M059J (cell line): Measurements from ENCODE around the gene NHSL1. TPM values are rescaled to one million over a fixed set of nuclear protein-coding genes. Genes with fewer than 3 reads are reported as not detected.
A peak's percentile ranks its signal among the peaks of the same experiment; 100 is the strongest.
"Not testable (repeated sequence)": the region's sequence is repeated elsewhere in the genome, so short reads cannot be mapped to it uniquely, and the experiment has no call there.

Experiments
- DNase-seq: peaks from one replicate; pipeline ENCODE4 v3.0.0-alpha.2; 2012; ENCODE audit warnings: low read depth
- total RNA-seq: library from RNA; depleted of rRNA; stranded (reverse); fragments of >200 nt; shearing (Covaris generic); gene quantifications from 2 replicates; pipeline ENCODE4 v1.2.3, GENCODE V29; 2014

NHSL1 gene
- total RNA-seq, 1 experiment from 2014 or later: 10.1 TPM

DNA sequence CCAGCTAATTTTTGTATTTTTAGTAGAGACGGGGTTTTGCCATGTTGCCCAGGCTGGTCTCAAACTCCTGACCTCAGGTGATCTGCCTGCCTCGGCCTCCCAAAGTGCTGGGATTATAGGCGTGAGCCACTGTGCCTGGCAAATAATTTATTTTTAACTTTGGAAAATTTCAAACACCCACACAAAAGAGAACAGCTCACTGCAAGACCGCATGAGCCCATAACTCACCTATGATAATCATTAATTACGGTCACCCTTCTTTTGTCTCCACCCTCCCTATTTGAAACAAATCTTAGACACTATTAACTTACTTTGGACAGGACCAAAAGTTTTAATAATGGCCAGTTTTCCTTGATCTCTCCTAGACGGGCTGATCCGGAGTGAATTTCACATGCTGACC lies 74.0 kb downstream of the NHSL1 start:
- DNase-seq: not testable (repeated sequence)

DNA sequence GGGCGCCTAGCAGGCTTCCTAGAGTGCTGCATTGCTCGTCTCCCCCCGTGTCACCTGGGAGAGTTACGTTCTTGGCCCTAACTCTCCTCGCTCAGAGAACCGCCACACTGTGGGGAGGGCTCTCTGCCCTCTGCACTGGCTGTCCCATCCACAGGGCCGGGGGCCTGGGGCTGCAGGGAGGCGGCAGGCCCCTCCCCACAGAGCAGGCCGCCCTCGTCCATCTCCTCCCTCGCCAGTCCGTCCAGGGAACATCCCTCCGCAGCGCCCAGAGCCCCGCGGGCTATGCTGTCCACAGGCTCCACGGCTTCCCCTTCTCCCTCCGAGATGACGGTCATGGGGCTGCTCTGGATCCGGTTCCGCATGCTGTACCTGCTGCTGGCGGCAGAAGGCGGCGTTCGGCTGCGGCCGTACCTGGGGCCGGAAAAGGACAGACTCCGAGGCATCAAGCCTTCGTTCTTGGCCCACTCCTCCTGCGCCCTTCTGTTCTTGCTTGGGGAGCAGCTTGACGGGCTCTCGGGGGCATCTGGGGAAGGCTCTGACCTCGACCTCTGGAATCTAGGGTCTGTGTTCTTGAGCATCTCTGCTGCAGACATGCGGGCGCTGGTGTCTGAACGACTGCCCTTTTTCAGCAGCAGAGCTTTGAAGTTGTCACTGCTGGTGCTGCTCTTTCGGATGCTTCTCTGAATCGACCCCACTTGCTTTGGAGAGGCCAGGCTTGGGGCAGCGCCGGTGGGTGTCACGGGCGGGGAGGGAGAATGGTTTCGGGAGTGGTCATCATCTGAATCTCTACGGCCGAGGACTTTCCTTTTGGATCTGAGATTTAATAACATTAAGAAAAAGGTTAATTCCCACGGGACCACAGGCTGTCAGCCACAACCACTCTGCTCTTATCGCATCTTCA lies 75.0 kb downstream of the NHSL1 start:
- no peak for DNase-seq

DNA sequence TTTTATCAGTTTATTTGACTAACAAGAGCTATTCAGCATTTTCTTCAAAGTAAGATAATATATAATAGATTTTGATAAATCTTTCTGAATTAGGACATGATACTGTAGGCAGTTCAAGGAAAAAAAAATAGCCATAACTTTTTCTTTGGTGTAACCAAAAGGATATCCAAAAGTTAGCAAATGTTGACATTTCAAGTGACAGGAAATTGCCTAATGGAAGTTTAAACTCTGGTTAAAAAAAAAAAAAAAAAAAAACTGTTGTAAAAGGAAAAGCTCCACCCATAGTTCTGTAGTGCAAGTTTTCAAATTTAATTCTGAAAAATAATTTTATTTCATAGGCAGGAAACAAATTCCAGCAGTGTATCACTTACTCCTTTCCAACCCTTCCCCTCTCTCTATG lies 76.4 kb downstream of the NHSL1 start:
- no peak for DNase-seq

DNA sequence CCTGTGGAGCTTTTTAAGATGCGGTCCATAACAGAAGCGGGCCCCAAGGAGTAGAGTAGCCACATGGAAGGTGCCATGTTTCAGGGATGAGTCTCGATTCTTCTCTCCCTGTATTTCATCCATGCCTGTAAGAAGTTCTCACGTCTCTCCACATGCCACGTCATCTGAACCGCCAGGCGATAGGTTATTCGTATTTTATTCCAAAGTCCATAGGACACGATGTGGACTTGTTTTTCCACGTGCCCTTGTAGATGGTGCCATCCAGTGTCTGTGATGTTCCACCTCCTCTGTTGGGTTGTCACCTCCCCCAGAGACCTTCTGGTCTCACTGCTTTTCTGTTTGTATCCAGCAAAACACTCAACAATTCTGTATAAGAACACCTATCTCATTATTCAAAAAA lies 77.7 kb downstream of the NHSL1 start:
- no peak for DNase-seq

DNA sequence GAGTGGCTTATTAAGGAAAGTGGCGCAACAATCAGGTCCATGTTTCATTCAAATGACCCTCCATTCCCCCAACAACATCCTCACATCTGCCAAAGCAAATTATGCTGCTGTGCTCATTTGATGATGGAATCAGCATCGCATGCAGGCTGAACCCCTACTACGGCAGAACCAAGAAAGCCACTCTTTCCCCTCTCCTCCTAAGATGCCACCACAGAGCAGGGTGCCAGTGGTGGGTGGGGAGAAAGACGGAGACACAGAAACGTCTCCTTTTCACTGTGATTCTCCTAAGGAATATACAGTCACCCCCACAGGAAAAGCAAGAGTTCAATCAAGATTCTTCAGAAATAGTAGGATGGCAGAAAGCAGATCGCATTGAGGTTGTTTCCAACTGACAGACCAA lies 78.2 kb downstream of the NHSL1 start:
- DNase-seq: no peak

DNA sequence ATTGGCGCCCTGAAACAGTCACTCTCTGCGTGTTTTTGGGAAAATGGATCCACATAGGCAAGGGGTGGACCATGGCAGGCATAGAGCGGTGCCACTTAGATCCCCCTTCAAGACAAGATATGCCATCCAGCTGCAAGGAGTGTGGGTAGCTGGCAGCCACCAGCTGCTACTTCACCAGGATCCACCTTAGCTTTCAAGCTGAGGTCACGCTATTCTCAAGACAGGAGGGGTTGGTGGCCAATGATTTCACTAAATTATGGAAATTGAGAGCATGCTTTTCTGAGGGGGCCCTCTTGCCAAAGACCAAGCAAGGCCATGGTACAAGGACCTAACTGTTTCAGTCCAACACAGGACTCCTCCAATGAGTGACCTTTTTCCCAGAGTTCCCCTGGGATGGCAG lies 78.9 kb downstream of the NHSL1 start:
- DNase-seq: no peak

DNA sequence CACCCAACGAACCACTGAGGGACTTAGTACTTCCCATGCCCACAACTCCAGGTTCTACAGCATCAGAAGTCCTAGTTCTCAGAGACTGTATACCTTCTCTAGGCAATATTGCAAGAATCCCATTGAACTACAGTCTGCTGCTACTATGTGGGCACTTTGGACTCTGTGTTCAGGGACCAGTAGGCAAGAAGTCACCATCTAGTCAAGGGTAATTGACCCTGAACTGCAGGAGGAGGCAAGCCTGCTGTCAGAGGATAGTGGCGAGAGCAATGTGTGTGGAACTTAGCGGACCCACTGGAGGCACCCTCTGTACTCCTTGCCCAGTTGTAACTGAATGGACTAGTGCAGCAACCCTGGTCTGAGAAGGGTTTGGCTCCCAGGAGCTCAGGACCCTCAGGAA lies 79.5 kb downstream of the NHSL1 start:
- DNase-seq: no peak

DNA sequence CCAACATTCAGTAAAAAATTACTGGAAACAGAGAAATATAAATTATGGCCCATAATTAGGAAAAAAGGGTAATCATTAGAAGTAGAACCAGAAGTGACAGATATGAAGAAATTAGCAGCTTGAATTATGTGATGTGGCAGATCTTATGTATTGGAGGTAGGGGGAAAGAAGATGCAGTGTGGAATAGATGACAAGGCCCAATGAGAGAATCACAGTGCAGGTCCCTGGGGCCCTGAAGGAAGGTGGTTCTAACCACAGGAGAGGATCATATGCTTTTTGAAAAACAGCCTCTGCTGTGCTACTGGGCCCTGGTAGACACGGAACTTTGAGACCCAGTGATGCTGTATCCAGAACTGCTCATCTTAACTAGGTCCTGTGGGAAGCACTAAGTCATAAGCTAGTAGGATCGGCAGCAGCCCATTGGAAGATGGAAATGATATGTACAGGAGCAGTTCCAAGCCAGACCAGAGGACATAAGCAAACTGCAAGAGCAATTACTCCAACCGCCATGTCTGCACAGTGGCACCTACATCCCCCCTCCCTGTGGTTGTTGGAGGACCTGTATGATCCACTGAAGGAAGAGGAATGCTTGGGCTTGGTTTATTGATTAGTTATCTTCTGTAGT lies 81.1 kb downstream of the NHSL1 start:
- DNase-seq: no peak

DNA sequence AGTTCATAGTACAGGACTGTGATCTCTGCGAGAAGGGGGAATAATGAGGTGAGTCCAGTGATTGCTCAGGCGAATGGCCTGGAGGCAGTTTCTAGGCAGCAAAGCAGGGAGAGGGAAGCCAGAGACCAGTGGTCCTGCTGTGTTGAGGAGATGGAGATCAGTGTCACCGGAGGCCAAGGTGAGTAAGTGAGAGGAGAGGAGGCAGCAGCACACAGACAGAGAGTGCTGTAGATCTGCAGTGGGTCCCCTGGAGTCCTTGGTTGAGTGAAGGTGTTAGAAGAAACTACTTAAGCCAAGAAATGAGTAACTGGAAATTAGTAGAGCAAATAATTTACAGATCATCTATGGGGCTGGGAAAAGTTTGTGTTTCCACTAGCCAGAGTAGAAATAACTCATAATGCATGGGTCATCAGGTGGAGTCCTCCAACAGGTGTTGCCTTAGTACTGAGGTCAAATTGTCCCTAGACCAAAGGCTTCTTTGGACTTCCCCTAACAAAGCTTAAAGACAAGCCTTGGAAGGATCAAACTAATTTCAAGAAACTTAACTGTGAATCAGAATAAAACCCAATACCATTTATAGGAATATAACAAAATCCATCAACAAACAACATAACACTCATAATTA lies 81.7 kb downstream of the NHSL1 start:
- DNase-seq: no peak

DNA sequence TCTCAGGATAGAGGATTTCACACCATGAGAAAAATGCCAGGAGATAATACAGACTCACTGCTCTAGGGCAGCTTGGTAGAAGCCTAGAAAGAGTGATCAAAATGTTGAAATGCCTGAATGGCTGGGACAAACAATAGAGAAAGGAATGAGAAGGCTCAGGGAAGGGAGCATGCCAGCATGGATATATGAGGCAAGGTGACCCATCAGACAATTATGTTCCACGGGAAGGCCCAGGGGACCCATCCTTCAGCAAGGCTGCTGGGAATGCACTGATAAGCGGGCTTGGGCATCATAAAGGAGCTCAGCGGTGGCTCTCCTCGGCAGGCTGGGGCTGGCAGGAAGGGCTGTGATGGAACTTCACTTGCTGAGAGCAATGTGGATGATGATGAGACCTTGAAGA lies 83.1 kb downstream of the NHSL1 start:
- DNase-seq: no peak

DNA sequence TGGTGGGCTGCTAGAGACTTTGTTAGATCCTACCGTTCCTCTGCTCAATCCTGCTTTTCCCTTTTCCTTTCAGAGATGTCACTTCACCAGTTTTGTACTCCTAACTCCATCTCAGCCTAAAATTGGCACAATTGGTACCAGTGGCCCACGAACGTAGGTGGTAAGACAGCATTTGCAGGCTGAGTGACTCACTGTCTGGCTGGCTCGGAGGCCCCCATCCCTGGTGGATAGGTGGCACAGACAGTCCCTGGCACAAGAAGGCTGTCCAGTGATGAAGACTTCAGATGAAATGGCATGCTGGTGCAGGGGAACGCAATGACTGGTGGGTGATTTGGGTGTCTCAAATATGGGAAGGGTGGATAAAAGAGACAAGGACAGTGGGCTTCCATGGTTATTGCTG lies 84.2 kb downstream of the NHSL1 start:
- no peak for DNase-seq

DNA sequence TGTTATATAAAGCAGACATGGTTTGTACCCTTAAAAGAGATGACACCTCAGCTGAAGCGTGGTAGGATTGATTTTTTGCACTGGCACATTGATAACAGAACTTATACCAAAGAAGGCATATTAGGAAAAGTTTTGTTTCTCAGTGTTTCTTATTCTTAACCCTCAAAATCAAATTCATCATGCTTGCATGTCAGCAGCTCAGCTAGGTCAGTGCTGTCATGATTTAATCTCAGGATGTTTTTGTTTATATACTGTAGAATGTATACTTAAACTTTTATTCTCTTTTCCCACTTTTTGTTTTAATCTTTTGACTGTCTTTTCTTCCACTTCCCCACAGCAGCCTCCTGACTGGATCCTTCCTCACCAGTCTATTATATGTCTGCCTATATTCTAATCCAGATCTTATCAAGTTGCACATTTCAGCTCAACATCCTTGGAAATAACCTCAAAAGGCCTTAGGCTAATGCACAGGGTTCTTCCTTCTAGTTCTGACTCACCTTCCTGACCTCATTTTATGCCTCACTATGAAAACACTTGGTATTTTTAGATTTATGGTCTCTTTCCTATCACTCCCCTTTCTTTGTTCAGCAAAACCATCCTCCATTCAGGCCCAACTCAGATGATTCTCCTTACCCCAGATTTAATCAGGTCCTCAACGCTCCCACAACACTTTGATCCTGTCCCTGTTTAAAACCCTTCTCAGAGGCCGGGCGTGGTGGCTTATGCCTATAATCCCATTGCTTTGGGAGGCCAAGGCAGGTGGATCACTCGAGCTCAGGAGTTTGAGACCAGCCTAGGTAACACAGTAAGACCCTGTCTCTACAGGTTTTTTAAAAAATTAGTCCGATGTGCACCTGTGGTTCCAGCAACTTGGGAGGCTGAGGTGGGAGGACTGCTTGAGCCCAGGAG lies 88.1 kb downstream of the NHSL1 start:
- peak; percentile 98 for DNase-seq

DNA sequence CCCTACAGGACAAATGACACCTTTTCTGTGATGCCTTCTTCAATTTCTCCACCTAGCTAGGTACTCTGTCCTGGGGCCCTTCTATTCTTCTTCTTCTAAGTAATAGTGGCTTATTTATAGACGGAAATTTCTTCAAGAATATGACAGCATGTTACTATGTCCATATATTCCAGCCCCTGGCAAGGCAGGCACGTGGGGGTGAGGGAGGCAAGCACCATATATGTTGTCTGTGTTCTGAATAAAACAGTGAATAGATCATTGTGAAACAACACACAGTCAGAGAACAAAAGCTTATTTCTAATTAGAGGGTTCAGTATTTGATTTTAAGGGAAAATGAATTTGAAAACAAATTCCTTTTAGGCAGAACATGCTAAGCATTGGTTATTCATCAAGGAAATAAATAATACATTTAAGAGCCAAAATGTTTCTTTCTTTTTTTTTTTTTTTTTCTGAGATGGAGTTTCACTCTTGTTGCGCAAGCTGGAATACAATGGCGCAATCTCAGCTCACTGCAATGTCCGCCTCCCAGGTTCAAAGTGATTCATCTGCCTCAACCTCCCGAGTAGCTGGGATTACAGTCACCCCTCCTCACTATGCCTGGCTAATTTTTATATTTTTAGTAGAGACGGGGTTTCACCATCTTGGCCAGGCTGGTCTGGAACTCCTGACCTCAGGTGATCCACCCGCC lies 89.1 kb downstream of the NHSL1 start:
- DNase-seq: peak; percentile 55

DNA sequence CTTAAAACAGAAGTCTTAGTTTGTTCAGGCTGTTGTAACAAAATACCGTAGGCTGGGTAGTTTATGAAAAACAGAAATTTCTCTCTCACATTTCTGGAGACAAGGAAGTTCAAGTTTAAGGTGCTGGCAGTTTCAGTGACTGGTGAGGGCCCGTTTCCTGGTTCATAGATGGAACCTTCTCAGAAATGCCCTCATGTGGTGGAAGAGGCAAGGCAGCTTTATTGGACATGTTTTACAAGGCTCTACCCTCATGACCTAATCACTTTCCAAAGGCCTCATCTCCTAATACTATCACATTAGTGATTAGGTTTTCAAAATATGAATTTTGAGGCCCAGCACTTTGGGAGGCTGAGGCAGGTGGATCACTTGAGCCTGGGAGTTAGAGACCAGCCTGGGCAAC lies 92.9 kb downstream of the NHSL1 start:
- no peak for DNase-seq

DNA sequence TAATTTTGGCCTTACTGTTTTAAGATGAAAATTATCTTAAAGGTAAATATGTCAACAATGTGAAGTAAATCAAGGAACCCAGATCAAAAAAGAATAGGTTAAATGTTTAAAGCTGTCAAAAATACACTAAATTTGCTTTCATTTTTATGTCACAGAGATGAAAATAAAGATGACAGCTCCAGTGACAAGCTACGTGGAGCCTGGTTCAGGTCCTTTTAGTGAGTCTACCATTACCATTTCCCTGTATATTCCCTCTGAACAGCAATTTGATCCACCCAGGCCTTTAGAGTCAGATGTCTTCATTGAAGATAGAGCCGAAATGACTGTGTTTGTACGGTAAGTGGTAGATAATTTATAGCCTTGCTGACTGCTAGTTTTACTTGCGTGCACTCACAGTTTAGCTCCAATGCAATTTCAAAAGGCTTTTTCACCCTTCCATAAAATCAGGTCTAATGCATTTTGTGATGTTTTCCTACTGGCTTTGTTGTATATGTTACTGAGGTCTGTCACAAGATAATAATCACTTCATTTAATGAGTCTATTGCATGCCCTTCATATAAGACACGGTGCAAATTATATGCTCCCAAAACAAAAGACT lies 93.4 kb downstream of the NHSL1 start:
- DNase-seq: no peak

DNA sequence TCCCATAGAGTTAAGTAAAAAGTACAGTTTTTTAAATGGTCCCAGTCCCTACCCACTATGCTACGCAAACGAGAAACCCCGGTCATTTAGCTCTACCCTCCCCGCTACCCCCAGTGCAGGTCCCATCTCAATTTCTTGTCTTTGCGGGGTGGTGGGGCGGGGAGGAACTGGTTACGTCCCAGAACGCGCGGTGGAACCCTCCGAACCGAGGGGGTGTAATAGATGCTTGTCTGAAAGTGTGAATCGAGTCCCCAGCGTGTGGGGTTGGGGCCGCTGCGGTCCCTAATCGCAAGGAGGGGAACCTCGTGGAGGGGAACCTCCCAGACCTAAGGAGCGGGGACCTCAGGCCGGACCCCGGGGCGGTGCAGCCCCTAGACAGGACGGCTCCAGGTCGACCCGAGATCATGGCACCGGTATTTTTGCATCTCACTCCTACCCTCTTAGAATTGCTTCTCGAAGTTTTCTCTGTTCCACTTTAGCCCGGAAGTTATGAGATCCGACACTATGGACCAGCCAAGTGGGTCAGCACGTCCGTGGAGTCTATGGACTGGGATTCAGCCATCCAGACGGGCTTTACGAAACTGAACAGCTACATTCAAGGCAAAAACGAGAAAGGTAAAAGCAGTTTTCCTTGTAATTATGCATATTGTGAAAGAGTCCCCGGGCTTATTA lies 94.5 kb downstream of the NHSL1 start:
- DNase-seq: no peak

DNA sequence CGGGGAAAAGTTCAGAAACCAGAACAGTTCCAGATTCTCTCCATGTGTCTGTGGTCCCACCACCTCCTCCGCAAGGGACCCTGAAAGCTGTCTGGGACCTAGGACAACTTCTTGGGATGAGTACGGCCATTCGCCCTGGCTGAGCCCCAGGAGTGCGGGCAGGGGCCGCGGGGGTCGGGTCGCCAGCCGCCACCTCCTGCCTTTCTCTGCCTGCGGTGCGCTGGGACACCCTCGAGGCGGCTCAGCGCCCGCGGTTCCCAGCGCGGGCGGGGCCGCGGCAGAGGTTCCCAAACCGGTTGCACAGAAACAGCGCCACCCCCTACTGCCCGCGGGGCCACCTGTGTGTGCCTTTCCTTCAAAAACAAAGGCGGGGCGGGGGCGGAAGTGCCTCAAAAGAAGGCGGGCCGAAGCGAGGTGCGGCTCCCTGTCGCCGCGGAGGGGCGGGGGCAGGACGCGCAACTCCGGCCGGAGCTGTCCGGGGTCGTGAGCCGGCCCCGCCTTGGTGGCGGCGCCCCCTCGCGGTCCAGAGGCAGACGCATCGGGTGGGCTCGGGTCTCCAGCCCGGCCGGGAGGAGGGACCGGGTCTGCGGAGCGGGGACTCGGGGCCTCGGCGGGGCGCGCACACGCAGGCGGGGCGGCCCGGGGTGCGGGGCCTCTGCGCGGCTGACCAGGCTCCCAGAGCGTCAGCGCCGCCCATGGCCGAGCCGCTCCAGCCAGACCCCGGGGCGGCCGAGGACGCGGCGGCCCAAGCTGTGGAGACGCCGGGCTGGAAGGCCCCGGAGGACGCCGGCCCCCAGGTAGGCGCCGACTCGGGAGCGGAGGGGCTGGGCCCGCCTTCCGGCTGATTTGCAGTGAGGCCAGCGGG lies 95.3 kb downstream of the NHSL1 start, which contains the start of gene HEBP2:
TSS of gene HEBP2 (plus strand) at position 423 of the 865 bp plus-strand sequence. CDS start at position 696, 273 bp downstream.
- DNase-seq: peak; percentile 95

DNA sequence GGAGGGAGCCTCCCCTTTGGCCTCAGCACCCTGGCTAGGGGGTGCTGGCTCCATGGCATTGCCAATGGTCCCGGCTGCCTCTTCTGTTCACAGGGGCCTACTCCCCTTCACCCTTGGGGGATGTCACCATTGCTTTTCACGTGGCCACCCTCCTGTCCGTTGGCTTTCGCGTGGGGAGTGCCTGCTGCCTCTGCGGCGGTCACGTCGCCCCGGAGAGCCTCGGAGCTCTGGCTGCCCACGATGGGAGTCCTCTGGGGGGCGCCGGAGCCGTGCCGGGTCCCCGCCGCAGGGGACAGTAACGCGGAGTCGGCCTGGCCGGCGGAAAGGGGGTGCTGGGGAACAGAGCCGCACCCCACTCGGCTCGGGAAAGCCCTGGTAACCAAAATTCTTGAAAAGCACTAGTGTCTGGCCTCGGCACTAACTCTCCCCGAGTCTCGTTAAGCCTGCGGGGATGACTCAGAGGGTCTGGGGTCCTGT lies 95.9 kb downstream of the NHSL1 start:
- peak; percentile 46 for DNase-seq

DNA sequence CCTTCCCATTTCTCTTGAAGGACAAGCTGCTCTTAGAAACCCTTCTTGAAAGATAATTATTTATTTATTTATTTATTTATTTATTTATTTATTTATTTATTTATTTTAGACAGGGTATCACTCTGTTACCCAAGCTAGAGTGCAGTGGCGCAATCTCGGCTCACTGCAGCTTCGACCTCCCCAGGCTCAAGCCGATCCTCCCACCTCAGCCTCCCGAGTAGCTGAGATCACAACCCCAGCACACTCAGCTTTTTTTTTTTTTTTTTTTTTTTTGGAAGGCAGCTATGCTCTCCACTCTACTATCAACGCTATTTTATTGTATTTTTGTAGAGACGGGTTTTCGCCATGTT lies 96.5 kb downstream of the NHSL1 start:
- no peak for DNase-seq
